ENCODE data around the gene KLHDC10.
"Not testable (repeated sequence)": the region's sequence is repeated elsewhere in the genome, so short reads cannot be mapped to it uniquely, and the experiment has no call there.

KLHDC10 gene

DNA sequence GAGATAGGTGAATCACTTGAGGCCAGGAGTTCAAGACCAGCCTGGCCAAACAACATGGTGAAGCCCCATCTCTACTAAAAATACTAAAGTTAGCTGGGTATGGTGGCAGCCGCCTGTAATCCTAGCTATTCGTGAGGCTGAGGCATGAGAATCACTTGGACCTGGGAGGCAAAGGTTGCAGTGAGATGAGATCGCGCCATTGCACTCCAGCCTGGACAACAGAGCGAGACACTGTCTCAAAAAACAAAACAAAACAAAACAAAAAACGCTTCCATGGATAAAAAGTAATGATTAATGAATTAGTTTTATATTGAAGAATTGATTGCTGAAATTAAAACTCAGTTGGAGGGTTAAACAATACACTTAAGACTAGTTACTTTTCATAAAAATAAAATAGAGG, 32.3 kb downstream of the KLHDC10 start:
- Histone ChIP-seq H3K27me3 (ENCODE audit: low read depth, low read length) (no peaks in the 10 kb centered on the region), H3K4me1 (ENCODE audit: control insufficient read depth in 1 of 2, insufficient read depth in 2 of 2, low read length in 2 of 2) (no peaks in the 10 kb centered on the region), H3K9me3 (ENCODE audit: control insufficient read depth in 1 of 2, low read length in 2 of 2) (no peaks in the 10 kb centered on the region), H3K27ac (ENCODE audit: low read length) (no peak overlapping the region), H3K4me3 (ENCODE audit: low read depth in 1 of 2, low read length in 2 of 2) (no peak overlapping the region), H3K36me3 (ENCODE audit: control insufficient read depth in 1 of 2, insufficient read depth in 2 of 2, low read length in 2 of 2) (no peaks in the 10 kb centered on the region)

DNA sequence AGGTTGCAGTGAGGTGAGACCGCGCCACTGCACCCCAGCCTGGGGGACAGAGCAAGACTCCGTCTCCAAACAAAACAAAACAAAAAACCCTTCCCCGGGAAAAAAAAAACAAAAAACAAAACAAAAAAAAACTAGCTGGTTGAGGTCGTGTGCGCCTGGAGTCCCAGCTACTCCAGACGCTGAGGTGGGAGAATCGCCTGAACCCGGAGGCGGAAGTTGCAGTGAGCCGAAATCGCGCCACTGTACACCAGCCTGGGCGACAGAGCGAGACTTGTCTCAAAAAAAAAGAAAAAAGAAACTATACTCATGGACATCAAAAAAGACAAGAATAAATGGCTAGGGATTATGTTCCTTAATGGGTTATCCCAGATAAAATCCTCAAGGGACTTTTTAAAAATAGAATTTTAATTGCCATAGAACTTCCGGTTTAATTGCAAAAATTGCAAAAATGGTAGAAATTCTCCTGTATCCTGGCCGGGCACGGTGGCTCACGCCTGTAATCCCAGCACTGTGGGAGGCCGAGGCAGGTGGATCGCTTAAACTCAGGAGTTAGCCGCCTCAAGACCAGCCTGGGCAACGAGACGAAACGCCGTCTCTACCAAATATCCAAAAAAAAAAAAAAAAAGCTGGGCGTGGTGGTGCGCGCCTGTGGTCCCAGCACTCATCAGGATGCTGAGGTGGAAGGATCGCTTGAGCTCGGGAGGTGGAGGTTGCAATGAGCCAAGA, 37.8 kb downstream of the KLHDC10 start:
- H3K36me3 ChIP-seq (ENCODE audit: control insufficient read depth in 1 of 2, insufficient read depth in 2 of 2, low read length in 2 of 2), result no peaks in the 10 kb centered on the region
- no peaks in the 10 kb centered on the region for H3K27me3 ChIP-seq (ENCODE audit: low read depth, low read length)
- H3K4me1 ChIP-seq (ENCODE audit: control insufficient read depth in 1 of 2, insufficient read depth in 2 of 2, low read length in 2 of 2), result no peaks in the 10 kb centered on the region
- no peak overlapping the region for H3K4me3 ChIP-seq (ENCODE audit: low read depth in 1 of 2, low read length in 2 of 2)
- H3K9me3 ChIP-seq (ENCODE audit: control insufficient read depth in 1 of 2, low read length in 2 of 2), result no peaks in the 10 kb centered on the region
- H3K27ac ChIP-seq (ENCODE audit: low read length), result no peak overlapping the region

DNA sequence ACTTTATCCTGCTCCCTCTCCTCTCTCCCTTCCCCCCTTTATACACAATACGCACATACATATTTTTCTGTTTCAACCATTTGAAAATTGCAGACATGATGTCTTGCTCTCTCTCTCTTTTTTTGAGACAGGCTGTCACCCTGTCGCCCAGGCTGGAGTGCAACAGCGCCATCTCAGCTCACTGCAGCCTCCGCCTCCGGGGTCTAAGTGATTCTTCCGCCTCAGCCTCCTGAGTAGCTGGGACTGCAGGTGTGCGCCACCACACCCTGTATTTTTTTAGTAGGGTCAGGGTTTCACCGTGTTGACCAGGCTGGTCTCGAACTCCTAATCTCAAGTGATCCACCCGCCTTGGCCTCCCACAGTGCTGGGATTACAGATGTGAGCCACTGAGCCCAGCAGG, 38.5 kb downstream of the KLHDC10 start:
- H3K27me3 ChIP-seq (ENCODE audit: low read depth, low read length), result no peaks in the 10 kb centered on the region
- no peak overlapping the region for H3K27ac ChIP-seq (ENCODE audit: low read length)
- H3K36me3 ChIP-seq (ENCODE audit: control insufficient read depth in 1 of 2, insufficient read depth in 2 of 2, low read length in 2 of 2), result no peaks in the 10 kb centered on the region
- H3K4me3 ChIP-seq (ENCODE audit: low read depth in 1 of 2, low read length in 2 of 2), result no peak overlapping the region
- H3K4me1 ChIP-seq (ENCODE audit: control insufficient read depth in 1 of 2, insufficient read depth in 2 of 2, low read length in 2 of 2), result no peaks in the 10 kb centered on the region
- no peaks in the 10 kb centered on the region for H3K9me3 ChIP-seq (ENCODE audit: control insufficient read depth in 1 of 2, low read length in 2 of 2)

DNA sequence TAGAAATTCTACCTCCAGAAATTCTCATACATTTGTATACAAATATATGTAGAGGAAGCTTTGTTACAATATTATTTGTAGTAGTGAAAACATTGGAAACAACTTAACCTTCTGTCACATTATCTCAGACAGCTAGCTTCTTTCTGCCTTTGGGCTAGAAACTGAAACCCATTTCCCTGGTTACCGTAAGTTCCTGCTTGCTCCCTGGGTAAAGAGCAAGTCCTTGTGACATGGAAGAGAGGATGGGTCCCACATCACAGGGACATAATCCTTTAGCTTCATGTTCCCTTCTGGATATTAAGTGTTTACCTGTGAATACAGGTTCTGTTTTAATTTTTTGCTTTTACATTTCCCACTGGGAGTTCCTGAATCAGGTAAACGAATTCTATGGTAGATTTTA, 41.8 kb downstream of the KLHDC10 start:
- Histone ChIP-seq H3K4me3 (ENCODE audit: low read depth in 1 of 2, low read length in 2 of 2) (no peak overlapping the region), H3K27ac (ENCODE audit: low read length) (no peak overlapping the region)

DNA sequence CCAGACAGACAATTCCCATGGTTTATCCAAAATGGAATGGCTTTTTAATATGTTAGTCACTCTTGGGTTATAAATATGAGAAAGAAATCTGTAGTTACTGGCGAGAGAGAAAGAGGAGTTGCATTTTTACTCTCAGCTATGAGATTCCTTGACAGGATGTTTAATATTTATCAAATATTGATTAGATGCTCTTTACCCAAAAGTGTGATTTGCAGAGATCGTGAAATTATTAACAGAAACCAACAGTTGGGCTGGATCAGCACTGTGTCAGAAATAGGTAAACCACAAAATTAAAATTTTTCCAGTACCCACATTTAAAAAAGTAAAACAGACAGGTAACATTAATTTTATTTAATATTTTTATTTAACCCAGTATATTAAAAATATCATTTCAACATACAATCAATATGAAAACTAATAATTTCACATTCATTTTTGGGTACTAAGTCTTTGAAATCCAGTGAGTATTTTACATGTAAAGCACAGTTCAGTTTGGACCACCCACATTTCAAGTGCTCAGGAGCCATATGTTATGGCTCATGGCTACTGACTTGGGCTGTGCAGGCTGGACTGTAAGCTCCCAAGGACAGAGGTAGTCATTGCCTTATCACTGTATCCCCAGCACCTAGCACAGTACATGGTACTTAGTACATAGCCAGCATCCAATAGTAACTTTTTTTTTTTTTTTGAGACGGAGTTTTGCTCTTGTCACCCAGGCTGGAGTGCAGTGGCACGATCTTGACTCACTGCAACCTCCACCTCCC, 42.5 kb downstream of the KLHDC10 start:
- H3K4me1 ChIP-seq (ENCODE audit: control insufficient read depth in 1 of 2, insufficient read depth in 2 of 2, low read length in 2 of 2), result no peaks in the 10 kb centered on the region
- H3K36me3 ChIP-seq (ENCODE audit: control insufficient read depth in 1 of 2, insufficient read depth in 2 of 2, low read length in 2 of 2), result no peaks in the 10 kb centered on the region
- H3K4me3 ChIP-seq (ENCODE audit: low read depth in 1 of 2, low read length in 2 of 2), result no peak overlapping the region
- H3K27ac ChIP-seq (ENCODE audit: low read length), result no peak overlapping the region
- H3K9me3 ChIP-seq (ENCODE audit: control insufficient read depth in 1 of 2, low read length in 2 of 2), result no peaks in the 10 kb centered on the region
- no peaks in the 10 kb centered on the region for H3K27me3 ChIP-seq (ENCODE audit: low read depth, low read length)

More for the DNA sequence above, 41.8 kb downstream of the KLHDC10 start:
- Histone ChIP-seq H3K4me1 (ENCODE audit: control insufficient read depth in 1 of 2, insufficient read depth in 2 of 2, low read length in 2 of 2) (no peaks in the 10 kb centered on the region), H3K27me3 (ENCODE audit: low read depth, low read length) (no peaks in the 10 kb centered on the region), H3K9me3 (ENCODE audit: control insufficient read depth in 1 of 2, low read length in 2 of 2) (no peaks in the 10 kb centered on the region), H3K36me3 (ENCODE audit: control insufficient read depth in 1 of 2, insufficient read depth in 2 of 2, low read length in 2 of 2) (no peaks in the 10 kb centered on the region)

DNA sequence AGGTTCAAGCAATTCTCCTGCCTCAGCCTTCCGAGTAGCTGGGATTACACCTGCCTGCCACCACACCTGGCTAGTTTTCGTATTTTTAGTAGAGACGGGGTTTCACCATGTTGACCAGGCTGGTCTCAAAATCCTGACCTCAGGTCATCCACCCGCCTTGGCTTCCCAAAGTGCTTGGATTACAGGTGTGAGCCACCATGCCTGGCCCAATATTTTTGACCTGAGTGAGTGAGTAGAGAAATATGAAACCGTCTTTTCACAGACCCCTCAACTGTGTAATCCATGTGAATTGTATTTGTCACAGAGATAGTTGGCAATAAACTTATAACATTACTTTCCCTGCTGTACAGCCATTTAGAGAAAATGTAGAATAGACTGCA, 43.1 kb downstream of the KLHDC10 start:
- H3K27me3 ChIP-seq (ENCODE audit: low read depth, low read length); H3K9me3 ChIP-seq (ENCODE audit: control insufficient read depth in 1 of 2, low read length in 2 of 2); H3K27ac ChIP-seq (ENCODE audit: low read length); H3K4me1 ChIP-seq (ENCODE audit: control insufficient read depth in 1 of 2, insufficient read depth in 2 of 2, low read length in 2 of 2); H3K4me3 ChIP-seq (ENCODE audit: low read depth in 1 of 2, low read length in 2 of 2); H3K36me3 ChIP-seq (ENCODE audit: control insufficient read depth in 1 of 2, insufficient read depth in 2 of 2, low read length in 2 of 2): not testable (repeated sequence)

DNA sequence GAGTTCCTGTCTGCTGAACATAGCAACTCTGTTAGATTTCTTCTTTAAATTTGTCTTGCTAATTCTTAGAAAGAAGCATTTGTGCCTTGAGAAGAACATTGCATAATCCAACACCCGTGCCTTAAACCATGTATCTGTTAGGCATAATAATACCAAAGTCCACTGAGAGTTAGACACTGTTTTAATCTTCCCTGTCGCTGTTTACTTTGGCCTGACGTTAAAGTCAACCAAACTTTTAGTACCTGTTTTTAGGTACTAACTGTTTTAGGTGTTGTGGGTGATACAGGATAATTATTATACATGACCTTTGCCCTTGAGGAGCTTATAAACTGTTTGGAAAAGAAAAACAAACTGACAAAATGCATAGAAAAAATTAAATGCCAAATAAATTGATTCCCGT, 43.6 kb downstream of the KLHDC10 start:
- H3K27me3 ChIP-seq (ENCODE audit: low read depth, low read length), result no peaks in the 10 kb centered on the region
- H3K36me3 ChIP-seq (ENCODE audit: control insufficient read depth in 1 of 2, insufficient read depth in 2 of 2, low read length in 2 of 2), result peaks cover 0 to 4% of the 10 kb centered on the region in 2 donors
- H3K9me3 ChIP-seq (ENCODE audit: control insufficient read depth in 1 of 2, low read length in 2 of 2), result no peaks in the 10 kb centered on the region
- no peaks in the 10 kb centered on the region for H3K4me1 ChIP-seq (ENCODE audit: control insufficient read depth in 1 of 2, insufficient read depth in 2 of 2, low read length in 2 of 2)
- no peak overlapping the region for H3K27ac ChIP-seq (ENCODE audit: low read length)
- no peak overlapping the region for H3K4me3 ChIP-seq (ENCODE audit: low read depth in 1 of 2, low read length in 2 of 2)

DNA sequence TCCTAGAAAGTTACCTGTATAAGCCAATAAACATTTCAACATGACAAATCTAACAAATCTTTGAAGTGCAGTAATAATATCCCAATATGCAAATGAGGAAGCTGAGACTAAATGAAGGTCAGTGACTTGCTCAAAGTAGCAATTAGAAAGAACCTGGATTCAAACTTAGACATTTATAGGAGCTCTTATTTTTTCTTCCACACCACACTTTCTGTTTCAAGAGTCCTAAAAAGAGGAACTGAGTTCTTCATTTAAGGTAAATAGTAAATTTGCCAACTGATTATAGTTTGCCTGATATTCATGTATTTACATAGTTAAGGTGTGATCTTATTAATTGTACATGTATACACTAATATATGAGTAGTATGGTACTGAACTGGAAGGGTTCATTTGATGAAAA, 44.0 kb downstream of the KLHDC10 start:
- Histone ChIP-seq H3K9me3 (ENCODE audit: control insufficient read depth in 1 of 2, low read length in 2 of 2) (no peaks in the 10 kb centered on the region), H3K27ac (ENCODE audit: low read length) (no peak overlapping the region), H3K27me3 (ENCODE audit: low read depth, low read length) (no peaks in the 10 kb centered on the region), H3K4me3 (ENCODE audit: low read depth in 1 of 2, low read length in 2 of 2) (no peak overlapping the region), H3K36me3 (ENCODE audit: control insufficient read depth in 1 of 2, insufficient read depth in 2 of 2, low read length in 2 of 2) (peaks cover 0 to 4% of the 10 kb centered on the region in 2 donors), H3K4me1 (ENCODE audit: control insufficient read depth in 1 of 2, insufficient read depth in 2 of 2, low read length in 2 of 2) (no peaks in the 10 kb centered on the region)

DNA sequence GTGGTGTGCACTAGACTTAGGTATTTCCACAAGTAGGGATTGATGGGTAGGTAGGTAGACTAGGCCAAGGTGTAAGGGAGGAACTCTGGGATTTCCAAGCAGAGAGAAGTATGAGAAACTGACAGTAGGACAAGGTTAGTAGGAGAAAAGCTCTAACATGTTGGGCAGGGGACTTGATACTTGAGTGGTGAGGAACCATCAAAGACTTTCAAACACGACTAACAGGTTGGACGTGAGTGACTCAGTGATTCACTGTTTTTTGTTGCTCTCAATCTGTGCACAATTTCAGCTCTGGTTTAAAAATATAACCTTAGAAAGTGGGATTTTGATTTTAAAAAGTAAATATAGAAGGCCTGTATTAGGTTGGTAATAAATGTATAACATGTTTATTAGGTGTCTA, 44.4 kb downstream of the KLHDC10 start:
- H3K27ac ChIP-seq (ENCODE audit: low read length), result no peak overlapping the region
- no peak overlapping the region for H3K4me3 ChIP-seq (ENCODE audit: low read depth in 1 of 2, low read length in 2 of 2)
- H3K9me3 ChIP-seq (ENCODE audit: control insufficient read depth in 1 of 2, low read length in 2 of 2), result no peaks in the 10 kb centered on the region
- no peaks in the 10 kb centered on the region for H3K27me3 ChIP-seq (ENCODE audit: low read depth, low read length)
- H3K36me3 ChIP-seq (ENCODE audit: control insufficient read depth in 1 of 2, insufficient read depth in 2 of 2, low read length in 2 of 2), result peaks cover 0 to 4% of the 10 kb centered on the region in 2 donors
- no peaks in the 10 kb centered on the region for H3K4me1 ChIP-seq (ENCODE audit: control insufficient read depth in 1 of 2, insufficient read depth in 2 of 2, low read length in 2 of 2)

DNA sequence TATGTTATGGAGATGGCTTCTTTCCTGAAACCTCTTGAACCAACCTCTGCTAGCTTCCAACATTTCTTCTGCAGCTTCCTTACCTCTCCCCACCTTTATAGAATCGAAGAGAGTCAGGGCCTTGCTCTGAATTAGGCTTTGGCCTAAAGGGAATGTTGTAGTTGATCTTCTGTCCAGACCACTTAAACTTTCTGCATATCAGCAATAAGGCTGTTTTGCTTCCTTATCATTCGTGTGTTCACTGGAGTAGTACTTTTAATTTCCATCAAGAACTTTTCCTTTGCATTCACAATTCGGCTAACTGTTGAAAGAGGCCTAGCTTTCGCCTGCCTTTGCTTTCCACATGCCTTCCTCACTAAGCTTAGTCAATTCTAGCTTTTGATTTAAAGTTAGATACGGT, 48.0 kb downstream of the KLHDC10 start:
- no peak overlapping the region for H3K4me3 ChIP-seq (ENCODE audit: low read depth in 1 of 2, low read length in 2 of 2)
- H3K27ac ChIP-seq (ENCODE audit: low read length), result no peak overlapping the region
- no peaks in the 10 kb centered on the region for H3K27me3 ChIP-seq (ENCODE audit: low read depth, low read length)
- H3K4me1 ChIP-seq (ENCODE audit: control insufficient read depth in 1 of 2, insufficient read depth in 2 of 2, low read length in 2 of 2), result no peaks in the 10 kb centered on the region
- peaks cover 16 to 22% of the 10 kb centered on the region in 2 donors for H3K36me3 ChIP-seq (ENCODE audit: control insufficient read depth in 1 of 2, insufficient read depth in 2 of 2, low read length in 2 of 2)
- H3K9me3 ChIP-seq (ENCODE audit: control insufficient read depth in 1 of 2, low read length in 2 of 2), result no peaks in the 10 kb centered on the region

DNA sequence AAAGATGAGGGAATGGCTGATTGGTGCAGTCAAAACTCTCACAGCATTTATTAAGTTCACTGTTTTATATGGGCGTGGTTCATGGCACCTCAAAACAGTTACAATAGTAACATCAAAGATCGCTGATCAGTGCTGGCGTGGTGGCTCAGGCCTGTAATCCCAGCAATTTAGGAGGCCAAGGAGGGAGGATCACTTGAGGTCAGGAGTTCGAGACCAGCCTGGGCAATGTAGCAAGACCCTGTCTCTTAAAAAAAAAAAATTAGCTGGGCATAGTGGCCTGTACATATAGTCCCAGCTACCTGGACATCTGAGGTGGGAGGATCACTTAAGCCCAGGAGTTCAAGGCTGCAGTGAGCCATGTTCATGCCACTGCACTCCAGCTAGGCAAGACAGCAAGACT, 48.5 kb downstream of the KLHDC10 start:
- Histone ChIP-seq H3K4me3 (ENCODE audit: low read depth in 1 of 2, low read length in 2 of 2) (no peak overlapping the region), H3K9me3 (ENCODE audit: control insufficient read depth in 1 of 2, low read length in 2 of 2) (no peaks in the 10 kb centered on the region), H3K27me3 (ENCODE audit: low read depth, low read length) (no peaks in the 10 kb centered on the region), H3K4me1 (ENCODE audit: control insufficient read depth in 1 of 2, insufficient read depth in 2 of 2, low read length in 2 of 2) (no peaks in the 10 kb centered on the region), H3K27ac (ENCODE audit: low read length) (no peak overlapping the region), H3K36me3 (ENCODE audit: control insufficient read depth in 1 of 2, insufficient read depth in 2 of 2, low read length in 2 of 2) (peaks cover 21 to 26% of the 10 kb centered on the region in 2 donors)

Data from muscle layer of duodenum (tissue), 2 donors.